ENCODE results near the gene PDE7B. TPM values are rescaled to one million over a fixed set of nuclear protein-coding genes. Genes with fewer than 3 reads are reported as not detected.

The PDE7B gene
- total RNA-seq, 1 experiment from 2014 or later, result not detected

DNA sequence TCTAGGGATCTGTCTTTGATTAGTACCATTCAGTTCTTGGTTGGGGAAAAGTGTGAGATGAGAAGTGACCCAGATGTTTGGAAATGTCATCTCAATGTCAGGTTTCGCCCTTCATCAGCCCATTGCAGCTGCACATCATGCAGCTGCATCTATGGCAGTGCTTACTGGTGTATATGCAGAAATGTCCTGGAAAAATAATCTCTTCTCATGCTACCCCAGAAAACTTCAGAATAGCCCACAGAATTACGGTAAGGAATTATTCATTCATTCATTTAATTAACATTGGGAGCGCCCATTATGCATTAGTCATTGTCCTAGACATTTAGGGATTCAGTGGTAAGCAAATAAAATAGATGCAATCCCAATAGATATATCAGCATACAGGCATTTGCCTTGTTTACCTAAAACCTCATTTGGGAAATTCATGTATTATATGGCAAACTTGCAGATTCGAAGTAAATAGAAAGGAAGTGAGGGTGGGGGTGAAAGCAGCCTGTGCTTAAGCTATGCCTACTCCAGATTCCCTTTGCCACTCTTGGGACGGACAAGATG is 89.2 kb downstream of the PDE7B start:
- POLR2A ChIA-PET, result no interaction called here
- Mint-ChIP-seq H3K27me3 (ENCODE audit: low read depth) (no peaks in the 10 kb centered on the region), H3K4me3 (no peak overlapping the region), H3K4me1 (peaks cover 7% of the 10 kb centered on the region), H3K27ac (no peak overlapping the region), H3K9me3 (no peaks in the 10 kb centered on the region), H3K36me3 (no peaks in the 10 kb centered on the region)
- TF ChIP-seq PRRX2 (CRISPR knock-in tag; IDR thresholded peaks at IDR 0.05) (no peak), MXD4 (CRISPR knock-in tag; IDR thresholded peaks at IDR 0.05; ENCODE audit: borderline replicate concordance) (no peak), ZBTB21 (CRISPR knock-in tag; IDR thresholded peaks at IDR 0.05; ENCODE audit: borderline replicate concordance) (no peak), SOX15 (CRISPR knock-in tag; IDR thresholded peaks at IDR 0.05) (no peak), SP1 (CRISPR knock-in tag; conservative IDR thresholded peaks at IDR 0.05) (no peak), NR3C1 (CRISPR knock-in tag; conservative IDR thresholded peaks at IDR 0.05; ENCODE audit: low read depth) (no peak), TCF7 (CRISPR knock-in tag; IDR thresholded peaks at IDR 0.05; ENCODE audit: low read depth) (no peak), NFE2L1 (CRISPR knock-in tag; IDR thresholded peaks at IDR 0.05) (no peak)
- TF ChIP-seq, protein P1, sequence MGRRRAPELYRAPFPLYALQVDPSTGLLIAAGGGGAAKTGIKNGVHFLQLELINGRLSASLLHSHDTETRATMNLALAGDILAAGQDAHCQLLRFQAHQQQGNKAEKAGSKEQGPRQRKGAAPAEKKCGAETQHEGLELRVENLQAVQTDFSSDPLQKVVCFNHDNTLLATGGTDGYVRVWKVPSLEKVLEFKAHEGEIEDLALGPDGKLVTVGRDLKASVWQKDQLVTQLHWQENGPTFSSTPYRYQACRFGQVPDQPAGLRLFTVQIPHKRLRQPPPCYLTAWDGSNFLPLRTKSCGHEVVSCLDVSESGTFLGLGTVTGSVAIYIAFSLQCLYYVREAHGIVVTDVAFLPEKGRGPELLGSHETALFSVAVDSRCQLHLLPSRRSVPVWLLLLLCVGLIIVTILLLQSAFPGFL (CRISPR knock-in tag; IDR thresholded peaks at IDR 0.05; ENCODE audit: borderline replicate concordance), result no peak
- TF ChIP-seq, protein P2, sequence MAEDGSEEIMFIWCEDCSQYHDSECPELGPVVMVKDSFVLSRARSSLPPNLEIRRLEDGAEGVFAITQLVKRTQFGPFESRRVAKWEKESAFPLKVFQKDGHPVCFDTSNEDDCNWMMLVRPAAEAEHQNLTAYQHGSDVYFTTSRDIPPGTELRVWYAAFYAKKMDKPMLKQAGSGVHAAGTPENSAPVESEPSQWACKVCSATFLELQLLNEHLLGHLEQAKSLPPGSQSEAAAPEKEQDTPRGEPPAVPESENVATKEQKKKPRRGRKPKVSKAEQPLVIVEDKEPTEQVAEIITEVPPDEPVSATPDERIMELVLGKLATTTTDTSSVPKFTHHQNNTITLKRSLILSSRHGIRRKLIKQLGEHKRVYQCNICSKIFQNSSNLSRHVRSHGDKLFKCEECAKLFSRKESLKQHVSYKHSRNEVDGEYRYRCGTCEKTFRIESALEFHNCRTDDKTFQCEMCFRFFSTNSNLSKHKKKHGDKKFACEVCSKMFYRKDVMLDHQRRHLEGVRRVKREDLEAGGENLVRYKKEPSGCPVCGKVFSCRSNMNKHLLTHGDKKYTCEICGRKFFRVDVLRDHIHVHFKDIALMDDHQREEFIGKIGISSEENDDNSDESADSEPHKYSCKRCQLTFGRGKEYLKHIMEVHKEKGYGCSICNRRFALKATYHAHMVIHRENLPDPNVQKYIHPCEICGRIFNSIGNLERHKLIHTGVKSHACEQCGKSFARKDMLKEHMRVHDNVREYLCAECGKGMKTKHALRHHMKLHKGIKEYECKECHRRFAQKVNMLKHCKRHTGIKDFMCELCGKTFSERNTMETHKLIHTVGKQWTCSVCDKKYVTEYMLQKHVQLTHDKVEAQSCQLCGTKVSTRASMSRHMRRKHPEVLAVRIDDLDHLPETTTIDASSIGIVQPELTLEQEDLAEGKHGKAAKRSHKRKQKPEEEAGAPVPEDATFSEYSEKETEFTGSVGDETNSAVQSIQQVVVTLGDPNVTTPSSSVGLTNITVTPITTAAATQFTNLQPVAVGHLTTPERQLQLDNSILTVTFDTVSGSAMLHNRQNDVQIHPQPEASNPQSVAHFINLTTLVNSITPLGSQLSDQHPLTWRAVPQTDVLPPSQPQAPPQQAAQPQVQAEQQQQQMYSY (CRISPR knock-in tag; IDR thresholded peaks at IDR 0.05), result no peak
- TF ChIP-seq, protein P3, sequence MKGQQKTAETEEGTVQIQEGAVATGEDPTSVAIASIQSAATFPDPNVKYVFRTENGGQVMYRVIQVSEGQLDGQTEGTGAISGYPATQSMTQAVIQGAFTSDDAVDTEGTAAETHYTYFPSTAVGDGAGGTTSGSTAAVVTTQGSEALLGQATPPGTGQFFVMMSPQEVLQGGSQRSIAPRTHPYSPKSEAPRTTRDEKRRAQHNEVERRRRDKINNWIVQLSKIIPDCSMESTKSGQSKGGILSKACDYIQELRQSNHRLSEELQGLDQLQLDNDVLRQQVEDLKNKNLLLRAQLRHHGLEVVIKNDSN (CRISPR knock-in tag; IDR thresholded peaks at IDR 0.05), result no peak
- TF ChIP-seq, protein P4, sequence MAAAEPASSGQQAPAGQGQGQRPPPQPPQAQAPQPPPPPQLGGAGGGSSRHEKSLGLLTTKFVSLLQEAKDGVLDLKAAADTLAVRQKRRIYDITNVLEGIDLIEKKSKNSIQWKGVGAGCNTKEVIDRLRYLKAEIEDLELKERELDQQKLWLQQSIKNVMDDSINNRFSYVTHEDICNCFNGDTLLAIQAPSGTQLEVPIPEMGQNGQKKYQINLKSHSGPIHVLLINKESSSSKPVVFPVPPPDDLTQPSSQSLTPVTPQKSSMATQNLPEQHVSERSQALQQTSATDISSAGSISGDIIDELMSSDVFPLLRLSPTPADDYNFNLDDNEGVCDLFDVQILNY (CRISPR knock-in tag; IDR thresholded peaks at IDR 0.05), result no peak
- no peak for DNase-seq (ENCODE audit: low spot score)
- CTCF ChIA-PET, result interaction anchor here (1.0 kb wide), 1 partner anchor 31 kb away, joined by 3 read pairs; no protein-coding TSS in a partner anchor
- no peak for ATAC-seq

DNA sequence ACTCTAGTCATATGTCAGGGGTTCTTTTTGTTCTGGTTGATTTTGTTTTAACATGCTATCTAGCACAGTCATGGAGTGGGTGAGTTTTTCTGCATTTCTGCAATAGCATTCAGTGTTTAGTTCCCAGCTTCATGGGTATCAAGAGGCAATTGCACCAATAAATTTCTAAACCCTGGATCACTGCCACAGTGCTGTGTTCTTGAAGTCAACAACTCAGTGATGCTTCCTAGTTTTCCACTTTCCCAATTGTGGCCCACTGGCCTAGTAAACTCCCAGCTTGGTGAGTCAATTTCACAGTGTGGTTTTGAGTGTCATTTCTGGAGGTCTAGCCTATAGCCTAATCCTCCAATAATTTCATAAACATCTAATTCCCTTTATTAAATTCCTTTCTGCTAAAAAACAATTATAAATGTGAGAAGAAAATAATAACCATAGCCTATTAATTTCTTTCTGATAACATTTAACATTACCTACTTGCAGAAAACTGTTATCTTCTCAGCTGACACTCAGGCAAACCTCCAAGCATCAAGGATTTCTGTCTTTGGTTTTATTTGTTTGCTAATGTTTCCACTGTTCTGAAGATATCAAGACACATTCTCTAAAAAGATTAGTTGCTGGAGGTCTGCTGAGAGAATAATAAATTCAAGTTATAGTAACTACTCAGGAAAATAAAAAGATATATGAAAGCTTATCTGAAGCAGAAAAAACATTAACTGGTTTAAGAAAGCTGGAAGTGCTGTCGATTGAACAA is 89.9 kb downstream of the PDE7B start:
- Mint-ChIP-seq H3K4me1 (no peaks in the 10 kb centered on the region), H3K27ac (no peak overlapping the region), H3K4me3 (no peak overlapping the region), H3K27me3 (ENCODE audit: low read depth) (no peaks in the 10 kb centered on the region), H3K9me3 (no peaks in the 10 kb centered on the region), H3K36me3 (no peaks in the 10 kb centered on the region)
- POLR2A ChIA-PET, result no interaction called here
- DNase-seq (ENCODE audit: low spot score), result no peak
- CTCF ChIA-PET, result interaction anchor here (1.0 kb wide), 1 partner anchor 32 kb away, joined by 3 read pairs; no protein-coding TSS in a partner anchor
- ATAC-seq, result no peak
- TF ChIP-seq CREB1 (CRISPR knock-in tag; IDR thresholded peaks at IDR 0.05), result no peak
- TF ChIP-seq ESRRA (CRISPR knock-in tag; IDR thresholded peaks at IDR 0.05; ENCODE audit: borderline replicate concordance), result no peak
- TF ChIP-seq ZBTB21 (CRISPR knock-in tag; IDR thresholded peaks at IDR 0.05; ENCODE audit: borderline replicate concordance), result no peak
- TF ChIP-seq, protein P5, sequence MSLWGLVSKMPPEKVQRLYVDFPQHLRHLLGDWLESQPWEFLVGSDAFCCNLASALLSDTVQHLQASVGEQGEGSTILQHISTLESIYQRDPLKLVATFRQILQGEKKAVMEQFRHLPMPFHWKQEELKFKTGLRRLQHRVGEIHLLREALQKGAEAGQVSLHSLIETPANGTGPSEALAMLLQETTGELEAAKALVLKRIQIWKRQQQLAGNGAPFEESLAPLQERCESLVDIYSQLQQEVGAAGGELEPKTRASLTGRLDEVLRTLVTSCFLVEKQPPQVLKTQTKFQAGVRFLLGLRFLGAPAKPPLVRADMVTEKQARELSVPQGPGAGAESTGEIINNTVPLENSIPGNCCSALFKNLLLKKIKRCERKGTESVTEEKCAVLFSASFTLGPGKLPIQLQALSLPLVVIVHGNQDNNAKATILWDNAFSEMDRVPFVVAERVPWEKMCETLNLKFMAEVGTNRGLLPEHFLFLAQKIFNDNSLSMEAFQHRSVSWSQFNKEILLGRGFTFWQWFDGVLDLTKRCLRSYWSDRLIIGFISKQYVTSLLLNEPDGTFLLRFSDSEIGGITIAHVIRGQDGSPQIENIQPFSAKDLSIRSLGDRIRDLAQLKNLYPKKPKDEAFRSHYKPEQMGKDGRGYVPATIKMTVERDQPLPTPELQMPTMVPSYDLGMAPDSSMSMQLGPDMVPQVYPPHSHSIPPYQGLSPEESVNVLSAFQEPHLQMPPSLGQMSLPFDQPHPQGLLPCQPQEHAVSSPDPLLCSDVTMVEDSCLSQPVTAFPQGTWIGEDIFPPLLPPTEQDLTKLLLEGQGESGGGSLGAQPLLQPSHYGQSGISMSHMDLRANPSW (CRISPR knock-in tag; conservative IDR thresholded peaks at IDR 0.05; ENCODE audit: low read depth), result no peak
- TF ChIP-seq, protein P6, sequence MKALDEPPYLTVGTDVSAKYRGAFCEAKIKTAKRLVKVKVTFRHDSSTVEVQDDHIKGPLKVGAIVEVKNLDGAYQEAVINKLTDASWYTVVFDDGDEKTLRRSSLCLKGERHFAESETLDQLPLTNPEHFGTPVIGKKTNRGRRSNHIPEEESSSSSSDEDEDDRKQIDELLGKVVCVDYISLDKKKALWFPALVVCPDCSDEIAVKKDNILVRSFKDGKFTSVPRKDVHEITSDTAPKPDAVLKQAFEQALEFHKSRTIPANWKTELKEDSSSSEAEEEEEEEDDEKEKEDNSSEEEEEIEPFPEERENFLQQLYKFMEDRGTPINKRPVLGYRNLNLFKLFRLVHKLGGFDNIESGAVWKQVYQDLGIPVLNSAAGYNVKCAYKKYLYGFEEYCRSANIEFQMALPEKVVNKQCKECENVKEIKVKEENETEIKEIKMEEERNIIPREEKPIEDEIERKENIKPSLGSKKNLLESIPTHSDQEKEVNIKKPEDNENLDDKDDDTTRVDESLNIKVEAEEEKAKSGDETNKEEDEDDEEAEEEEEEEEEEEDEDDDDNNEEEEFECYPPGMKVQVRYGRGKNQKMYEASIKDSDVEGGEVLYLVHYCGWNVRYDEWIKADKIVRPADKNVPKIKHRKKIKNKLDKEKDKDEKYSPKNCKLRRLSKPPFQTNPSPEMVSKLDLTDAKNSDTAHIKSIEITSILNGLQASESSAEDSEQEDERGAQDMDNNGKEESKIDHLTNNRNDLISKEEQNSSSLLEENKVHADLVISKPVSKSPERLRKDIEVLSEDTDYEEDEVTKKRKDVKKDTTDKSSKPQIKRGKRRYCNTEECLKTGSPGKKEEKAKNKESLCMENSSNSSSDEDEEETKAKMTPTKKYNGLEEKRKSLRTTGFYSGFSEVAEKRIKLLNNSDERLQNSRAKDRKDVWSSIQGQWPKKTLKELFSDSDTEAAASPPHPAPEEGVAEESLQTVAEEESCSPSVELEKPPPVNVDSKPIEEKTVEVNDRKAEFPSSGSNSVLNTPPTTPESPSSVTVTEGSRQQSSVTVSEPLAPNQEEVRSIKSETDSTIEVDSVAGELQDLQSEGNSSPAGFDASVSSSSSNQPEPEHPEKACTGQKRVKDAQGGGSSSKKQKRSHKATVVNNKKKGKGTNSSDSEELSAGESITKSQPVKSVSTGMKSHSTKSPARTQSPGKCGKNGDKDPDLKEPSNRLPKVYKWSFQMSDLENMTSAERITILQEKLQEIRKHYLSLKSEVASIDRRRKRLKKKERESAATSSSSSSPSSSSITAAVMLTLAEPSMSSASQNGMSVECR (CRISPR knock-in tag; IDR thresholded peaks at IDR 0.05; ENCODE audit: borderline replicate concordance), result no peak
- TF ChIP-seq ZNF138 (CRISPR knock-in tag; conservative IDR thresholded peaks at IDR 0.05), result no peak
- TF ChIP-seq, protein P7, sequence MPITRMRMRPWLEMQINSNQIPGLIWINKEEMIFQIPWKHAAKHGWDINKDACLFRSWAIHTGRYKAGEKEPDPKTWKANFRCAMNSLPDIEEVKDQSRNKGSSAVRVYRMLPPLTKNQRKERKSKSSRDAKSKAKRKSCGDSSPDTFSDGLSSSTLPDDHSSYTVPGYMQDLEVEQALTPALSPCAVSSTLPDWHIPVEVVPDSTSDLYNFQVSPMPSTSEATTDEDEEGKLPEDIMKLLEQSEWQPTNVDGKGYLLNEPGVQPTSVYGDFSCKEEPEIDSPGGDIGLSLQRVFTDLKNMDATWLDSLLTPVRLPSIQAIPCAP (CRISPR knock-in tag; IDR thresholded peaks at IDR 0.05), result no peak
- TF ChIP-seq NR3C1 (CRISPR knock-in tag; conservative IDR thresholded peaks at IDR 0.05; ENCODE audit: low read depth), result no peak

Measured in WTC11 (cell line).